Measurements from ENCODE around the gene ZNF385A. TPM values are rescaled to one million over a fixed set of nuclear protein-coding genes. Genes with fewer than 3 reads are reported as not detected.
A peak's percentile ranks its signal among the peaks of the same experiment; 100 is the strongest.
"Not testable (repeated sequence)": the region's sequence is repeated elsewhere in the genome, so short reads cannot be mapped to it uniquely, and the experiment has no call there.

The ZNF385A gene
- total RNA-seq, 1 donor from 2014 or later: 5.6 TPM

DNA sequence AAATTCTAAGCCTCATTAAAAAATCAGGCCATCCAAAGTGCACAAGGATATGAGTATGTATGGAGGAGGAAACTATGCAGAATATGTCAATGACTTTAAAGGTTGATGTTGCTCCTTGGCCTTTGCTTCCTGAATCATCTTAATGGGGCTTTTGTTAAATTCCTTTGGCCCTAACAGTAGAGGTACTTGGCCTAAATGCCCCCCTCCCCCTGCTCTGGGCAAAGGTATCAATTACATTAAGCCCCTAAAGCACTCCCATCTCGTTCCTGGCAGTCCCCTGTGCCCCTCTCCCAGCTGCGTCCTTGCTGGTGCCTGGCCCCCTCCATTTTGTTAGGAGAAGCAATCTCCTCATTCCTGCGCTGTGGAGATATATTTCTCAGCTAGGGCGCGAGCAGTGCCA, 54.8 kb downstream of the ZNF385A start:
- no peaks in the 10 kb centered on the region for H3K27me3 ChIP-seq (ENCODE audit: control insufficient read depth, insufficient read depth, low read length)
- TF ChIP-seq, protein P1, sequence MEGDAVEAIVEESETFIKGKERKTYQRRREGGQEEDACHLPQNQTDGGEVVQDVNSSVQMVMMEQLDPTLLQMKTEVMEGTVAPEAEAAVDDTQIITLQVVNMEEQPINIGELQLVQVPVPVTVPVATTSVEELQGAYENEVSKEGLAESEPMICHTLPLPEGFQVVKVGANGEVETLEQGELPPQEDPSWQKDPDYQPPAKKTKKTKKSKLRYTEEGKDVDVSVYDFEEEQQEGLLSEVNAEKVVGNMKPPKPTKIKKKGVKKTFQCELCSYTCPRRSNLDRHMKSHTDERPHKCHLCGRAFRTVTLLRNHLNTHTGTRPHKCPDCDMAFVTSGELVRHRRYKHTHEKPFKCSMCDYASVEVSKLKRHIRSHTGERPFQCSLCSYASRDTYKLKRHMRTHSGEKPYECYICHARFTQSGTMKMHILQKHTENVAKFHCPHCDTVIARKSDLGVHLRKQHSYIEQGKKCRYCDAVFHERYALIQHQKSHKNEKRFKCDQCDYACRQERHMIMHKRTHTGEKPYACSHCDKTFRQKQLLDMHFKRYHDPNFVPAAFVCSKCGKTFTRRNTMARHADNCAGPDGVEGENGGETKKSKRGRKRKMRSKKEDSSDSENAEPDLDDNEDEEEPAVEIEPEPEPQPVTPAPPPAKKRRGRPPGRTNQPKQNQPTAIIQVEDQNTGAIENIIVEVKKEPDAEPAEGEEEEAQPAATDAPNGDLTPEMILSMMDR (IDR thresholded peaks at IDR 0.05; ENCODE audit: insufficient read depth, low read length, poor library complexity, severe bottlenecking): no peak
- DNase-seq (ENCODE audit: low read depth): no peak
- H3K4me3 ChIP-seq (ENCODE audit: low read depth, low read length): no peak overlapping the region
- no peaks in the 10 kb centered on the region for H3K36me3 ChIP-seq (ENCODE audit: control insufficient read depth, insufficient read depth, low read length)

DNA sequence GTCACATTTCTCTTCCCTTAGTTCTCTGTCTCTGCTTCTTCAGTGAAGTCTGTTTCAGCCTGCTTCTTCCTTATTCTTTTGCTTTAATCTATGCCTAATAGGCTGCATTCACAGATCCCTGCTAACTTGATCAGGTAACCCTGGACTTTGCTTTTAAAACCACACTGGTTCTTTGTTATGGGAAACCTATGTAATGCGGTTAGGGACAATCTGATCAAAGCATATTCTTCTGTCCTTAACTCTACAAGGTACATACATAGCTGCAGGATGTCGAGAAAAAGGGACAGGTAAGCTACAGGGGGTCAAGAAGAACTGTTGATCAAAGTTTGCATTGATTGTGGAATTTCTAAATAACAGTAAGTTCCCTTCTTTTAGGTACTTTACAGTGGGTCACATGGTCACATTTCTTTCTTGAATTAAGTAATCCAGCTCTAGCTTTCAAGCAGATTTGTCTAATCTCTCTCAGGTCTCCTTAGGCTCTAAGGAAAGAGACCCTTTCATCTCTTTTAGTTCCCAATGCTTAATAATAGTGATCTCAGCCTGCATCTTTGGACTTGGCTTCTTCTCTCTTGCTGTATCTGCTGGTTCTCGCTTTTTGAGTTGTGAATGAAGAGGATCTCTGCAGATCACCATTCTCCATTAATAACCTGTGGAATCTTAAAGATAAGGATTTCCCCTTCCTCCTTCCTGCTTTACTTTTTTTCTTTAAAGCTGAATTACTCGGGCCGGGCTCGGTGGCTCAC, 55.8 kb downstream of the ZNF385A start:
- no peak for DNase-seq (ENCODE audit: low read depth)
- TF ChIP-seq, protein P1 (IDR thresholded peaks at IDR 0.05; ENCODE audit: insufficient read depth, low read length, poor library complexity, severe bottlenecking): no peak
- H3K36me3 ChIP-seq (ENCODE audit: control insufficient read depth, insufficient read depth, low read length): no peaks in the 10 kb centered on the region
- H3K4me3 ChIP-seq (ENCODE audit: low read depth, low read length): no peak overlapping the region
- H3K27me3 ChIP-seq (ENCODE audit: control insufficient read depth, insufficient read depth, low read length): no peaks in the 10 kb centered on the region

DNA sequence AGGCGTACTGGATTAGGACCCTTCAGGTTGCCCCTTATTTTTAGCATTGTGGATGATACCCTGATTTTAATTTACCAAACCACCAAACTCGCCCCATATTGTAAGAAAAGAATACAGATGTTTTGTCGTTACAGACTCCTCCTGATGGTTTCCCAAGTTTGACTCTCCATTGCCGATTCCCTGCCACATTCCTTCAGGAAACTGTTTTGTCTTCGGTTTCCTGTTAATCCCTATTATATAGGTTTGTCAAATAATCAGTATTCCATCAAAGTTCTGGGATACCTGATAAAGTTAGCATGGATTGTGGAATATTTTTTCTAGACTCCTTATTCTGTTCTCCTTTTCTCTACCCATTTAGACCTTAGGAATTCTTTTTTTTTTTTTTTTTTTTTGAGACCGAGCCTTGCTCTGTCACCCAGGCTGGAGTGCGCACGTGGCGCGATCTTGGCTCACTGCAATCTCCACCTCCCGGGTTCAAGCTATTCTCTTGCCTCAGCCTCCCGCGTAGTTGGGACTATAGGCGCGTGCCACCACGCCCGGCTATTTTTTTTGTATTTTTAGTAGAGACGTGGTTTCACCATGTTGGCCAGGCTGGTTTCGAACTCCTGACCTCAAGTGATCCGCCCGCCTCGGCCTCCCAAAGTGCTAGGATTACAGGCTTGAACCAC, 59.0 kb downstream of the ZNF385A start:
- H3K36me3 ChIP-seq (ENCODE audit: control insufficient read depth, insufficient read depth, low read length); H3K27me3 ChIP-seq (ENCODE audit: control insufficient read depth, insufficient read depth, low read length); DNase-seq (ENCODE audit: low read depth): not testable (repeated sequence)
- H3K4me3 ChIP-seq (ENCODE audit: low read depth, low read length): peak overlapping the region; percentile 52

DNA sequence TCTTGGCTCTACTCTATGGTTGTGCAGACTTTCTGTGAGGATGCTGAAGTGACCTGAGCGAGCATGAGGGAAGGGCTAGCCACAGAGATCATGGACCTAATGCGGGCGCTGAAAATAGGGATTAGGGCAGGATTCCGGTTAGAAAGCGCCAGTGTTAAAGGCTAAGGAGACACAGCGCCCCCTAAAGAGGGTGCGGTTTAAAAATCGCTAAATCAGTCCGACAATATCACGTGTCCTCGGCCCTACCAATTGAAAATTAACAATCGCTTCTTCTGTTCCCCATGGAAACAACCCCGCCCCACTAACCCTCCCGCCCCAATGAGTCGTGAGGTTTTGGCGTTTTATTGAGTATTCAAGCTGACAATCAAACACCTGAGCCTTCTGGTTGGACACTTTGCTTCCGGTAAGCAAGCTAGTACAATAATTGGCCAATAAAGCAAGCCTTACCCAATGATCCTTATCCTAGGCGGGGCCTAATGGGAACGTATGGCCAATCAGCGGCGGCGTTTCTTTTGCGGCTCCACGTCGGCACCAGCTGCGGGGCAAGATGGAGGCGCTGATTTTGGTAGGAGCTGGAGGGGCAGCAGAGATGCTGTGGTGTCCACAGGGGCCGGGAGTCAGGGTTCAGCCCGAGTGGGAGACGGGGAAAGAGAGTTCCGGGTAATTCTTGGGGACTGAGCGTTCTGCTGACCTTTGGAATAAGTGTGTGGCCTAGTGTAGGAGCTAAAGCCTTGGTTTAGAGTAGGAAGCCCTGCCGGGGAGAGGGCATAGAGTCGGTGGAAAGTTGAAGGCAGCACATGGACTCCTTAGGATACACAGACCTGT, 59.7 kb downstream of the ZNF385A start, which contains the start of gene COPZ1:
COPZ1 (plus strand) TSS at position 515 of the 825 bp plus-strand sequence; CDS start at position 548, 33 bp downstream.
- Histone ChIP-seq H3K36me3 (ENCODE audit: control insufficient read depth, insufficient read depth, low read length) (no peaks in the 10 kb centered on the region), H3K27me3 (ENCODE audit: control insufficient read depth, insufficient read depth, low read length) (no peaks in the 10 kb centered on the region), H3K4me3 (ENCODE audit: low read depth, low read length) (peak within 1 kb of the TSS; percentile 52)
- peak; percentile 99 for DNase-seq (ENCODE audit: low read depth)
- TF ChIP-seq, protein P1 (IDR thresholded peaks at IDR 0.05; ENCODE audit: insufficient read depth, low read length, poor library complexity, severe bottlenecking): peak; percentile 85

DNA sequence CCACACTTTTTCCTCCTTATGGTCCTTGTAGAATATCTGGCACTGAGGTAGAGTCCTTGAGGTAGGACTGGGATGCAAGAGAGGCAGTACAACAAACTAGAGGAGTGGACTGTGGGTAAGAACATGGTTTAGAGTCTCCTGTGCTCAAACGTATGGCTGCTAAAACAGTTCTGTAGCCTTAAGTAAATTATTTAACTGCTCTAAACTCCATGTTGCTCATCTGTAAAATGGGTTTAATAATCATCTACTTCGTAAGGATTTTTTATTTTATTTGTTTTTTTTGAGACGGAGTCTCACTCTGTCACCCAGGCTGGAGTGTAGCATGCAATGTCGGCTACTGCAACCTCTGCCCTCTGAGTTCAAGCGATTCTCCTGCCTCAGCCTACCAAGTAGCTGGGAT, 63.2 kb downstream of the ZNF385A start:
- no peaks in the 10 kb centered on the region for H3K27me3 ChIP-seq (ENCODE audit: control insufficient read depth, insufficient read depth, low read length)
- H3K4me3 ChIP-seq (ENCODE audit: low read depth, low read length): no peak overlapping the region
- no peak for DNase-seq (ENCODE audit: low read depth)
- TF ChIP-seq, protein P1 (IDR thresholded peaks at IDR 0.05; ENCODE audit: insufficient read depth, low read length, poor library complexity, severe bottlenecking): no peak
- no peaks in the 10 kb centered on the region for H3K36me3 ChIP-seq (ENCODE audit: control insufficient read depth, insufficient read depth, low read length)

Other genes starting within 250 kb of the ZNF385A start
- gene SMUG1, start 195.7 kb downstream of the ZNF385A start, total RNA-seq: 66.5 and 67.1 TPM in 2 replicates
- gene CBX5, start 104.6 kb downstream of the ZNF385A start, total RNA-seq: 63.8 and 64.8 TPM in 2 replicates
- 514 and 645 TPM in 2 replicates for gene HNRNPA1, start 104.0 kb downstream of the ZNF385A start, total RNA-seq
- gene NFE2, start 83.7 kb downstream of the ZNF385A start, total RNA-seq: 0.07 and 0.17 TPM in 2 replicates
- gene COPZ1, start 59.6 kb downstream of the ZNF385A start, total RNA-seq: 122 and 157 TPM in 2 replicates
- gene GPR84, start 20.2 kb downstream of the ZNF385A start, total RNA-seq: not detected in 2 replicates
- gene ITGA5, start 34.5 kb upstream of the ZNF385A start, total RNA-seq: 109 and 120 TPM in 2 replicates
- gene GTSF1, start 88.9 kb upstream of the ZNF385A start, total RNA-seq: 0.34 and 1.8 TPM in 2 replicates
- not detected in 2 replicates for gene NCKAP1L, start 113.0 kb upstream of the ZNF385A start, total RNA-seq
- 0.75 and 1.8 TPM in 2 replicates for gene PDE1B, start 164.9 kb upstream of the ZNF385A start, total RNA-seq
- 2.4 and 3.4 TPM in 2 replicates for gene PPP1R1A, start 203.9 kb upstream of the ZNF385A start, total RNA-seq

All from kidney epithelial cell (primary cell).